ENCODE data around the gene HIGD1C.
"Not testable (repeated sequence)": the region's sequence is repeated elsewhere in the genome, so short reads cannot be mapped to it uniquely, and the experiment has no call there.

The HIGD1C gene

DNA sequence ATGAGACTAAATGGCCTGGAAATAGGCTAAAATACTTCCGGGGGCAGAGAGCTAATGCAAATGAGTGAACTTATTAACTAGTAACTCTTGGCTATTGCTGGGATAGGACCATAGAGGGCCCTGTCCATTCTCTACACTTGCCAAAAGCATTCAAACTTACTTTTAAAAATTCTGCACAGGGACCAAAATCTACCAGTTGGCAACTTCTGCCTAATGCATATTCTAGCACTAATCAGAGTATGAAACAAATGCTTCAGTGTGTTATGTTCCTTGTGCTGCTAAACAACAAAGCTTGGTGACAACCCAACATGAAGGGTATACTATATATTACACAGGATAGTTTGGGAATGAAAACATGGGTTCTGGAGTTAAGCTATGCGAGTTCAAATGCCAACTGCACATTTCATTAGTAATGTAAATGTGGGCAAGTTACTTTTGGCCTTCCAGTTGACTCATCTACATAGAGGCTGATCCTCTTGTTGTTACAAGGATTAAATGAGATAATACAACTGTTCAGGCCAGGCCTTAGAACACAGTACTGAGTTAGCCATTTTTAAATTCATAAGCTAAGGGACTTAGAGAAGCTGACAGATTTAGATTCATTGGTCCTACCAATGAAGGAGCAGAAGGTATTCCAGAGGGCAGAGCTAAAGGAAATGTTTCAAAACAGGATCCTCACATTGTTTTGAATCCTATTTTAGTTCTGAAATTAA is 32.4 kb downstream of the HIGD1C start:
- no peak for DNase-seq (ENCODE audit: low spot score)

- DNase-seq (ENCODE audit: low spot score), result no peak
Measured at GRCh38 chr12:50985322-50985721, 33.0 kb downstream of the HIGD1C start.

DNA sequence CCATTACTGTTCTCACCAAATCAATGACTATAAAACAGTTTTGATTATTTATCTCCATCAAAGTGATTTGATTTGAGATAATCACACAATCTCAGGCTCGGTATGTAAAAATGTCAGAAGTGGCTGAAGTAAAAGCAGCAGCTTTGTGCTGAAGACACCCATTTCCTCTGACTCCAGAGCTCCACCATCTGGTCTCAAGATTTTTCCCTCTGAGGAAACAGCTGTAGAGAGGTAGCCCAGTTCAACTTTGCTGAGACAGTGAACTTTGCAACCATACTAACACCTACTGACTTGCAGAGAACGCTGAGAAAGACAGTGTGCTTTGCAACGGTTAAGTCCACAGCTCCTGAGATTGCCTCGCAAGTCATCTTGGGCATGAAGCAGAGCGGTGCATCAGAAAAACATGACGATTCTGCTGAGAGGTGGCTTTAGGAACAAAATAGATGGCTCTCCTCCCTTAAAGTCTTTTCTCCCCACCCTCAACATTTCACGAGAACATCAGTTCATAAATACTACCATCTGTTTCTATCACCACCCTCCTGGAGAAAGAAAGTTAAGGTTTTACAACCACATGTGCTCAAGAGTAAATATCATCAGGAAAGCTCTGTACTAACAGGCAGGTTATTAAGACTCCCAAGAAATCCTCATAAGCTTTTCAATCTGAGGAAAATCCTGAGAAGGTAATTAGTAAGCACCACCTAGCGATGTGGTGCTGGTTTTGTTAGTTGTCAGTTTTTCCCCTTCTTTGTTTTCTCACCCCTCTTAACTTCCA is 34.8 kb downstream of the HIGD1C start:
- DNase-seq (ENCODE audit: low spot score), result peak; percentile 47

DNA sequence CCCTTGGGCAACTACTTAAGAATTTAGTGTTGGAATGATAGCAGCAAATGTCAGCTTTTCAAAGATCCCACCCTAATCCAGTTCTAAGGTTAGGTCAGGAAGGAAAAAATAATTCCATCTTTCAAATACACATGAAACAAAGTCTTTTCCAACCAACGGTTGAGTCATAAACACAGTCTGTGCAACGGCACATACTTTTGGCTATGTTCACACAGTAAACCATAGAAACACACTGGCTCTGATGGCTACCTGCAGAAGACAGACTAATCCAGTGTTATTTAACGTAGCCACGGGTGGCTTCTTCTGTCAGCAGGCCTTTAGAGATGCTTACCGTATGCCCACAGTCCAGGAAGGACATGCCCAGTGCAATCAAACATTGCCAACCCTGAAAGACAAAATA is 35.7 kb downstream of the HIGD1C start:
- DNase-seq (ENCODE audit: low spot score), result no peak

DNA sequence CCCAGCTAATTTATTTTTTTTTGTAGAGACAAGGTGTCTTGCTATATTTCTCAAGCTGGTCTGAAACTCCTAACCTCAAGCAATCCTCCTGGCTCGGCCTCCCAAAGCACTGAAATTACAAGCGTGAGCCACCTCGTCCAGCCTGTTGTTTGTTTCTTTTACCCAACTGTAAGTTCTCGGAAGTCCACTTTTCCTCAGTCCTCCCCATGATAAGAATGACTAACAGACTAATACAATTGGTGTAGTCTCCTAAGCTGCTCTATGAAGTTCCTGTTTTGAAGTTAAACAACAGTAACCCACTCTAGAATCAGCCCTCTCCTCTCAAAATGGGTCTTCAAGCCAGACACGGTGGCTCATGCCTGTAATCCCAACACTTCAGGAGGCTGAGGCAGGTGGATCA is 36.5 kb downstream of the HIGD1C start:
- no peak for DNase-seq (ENCODE audit: low spot score)

DNA sequence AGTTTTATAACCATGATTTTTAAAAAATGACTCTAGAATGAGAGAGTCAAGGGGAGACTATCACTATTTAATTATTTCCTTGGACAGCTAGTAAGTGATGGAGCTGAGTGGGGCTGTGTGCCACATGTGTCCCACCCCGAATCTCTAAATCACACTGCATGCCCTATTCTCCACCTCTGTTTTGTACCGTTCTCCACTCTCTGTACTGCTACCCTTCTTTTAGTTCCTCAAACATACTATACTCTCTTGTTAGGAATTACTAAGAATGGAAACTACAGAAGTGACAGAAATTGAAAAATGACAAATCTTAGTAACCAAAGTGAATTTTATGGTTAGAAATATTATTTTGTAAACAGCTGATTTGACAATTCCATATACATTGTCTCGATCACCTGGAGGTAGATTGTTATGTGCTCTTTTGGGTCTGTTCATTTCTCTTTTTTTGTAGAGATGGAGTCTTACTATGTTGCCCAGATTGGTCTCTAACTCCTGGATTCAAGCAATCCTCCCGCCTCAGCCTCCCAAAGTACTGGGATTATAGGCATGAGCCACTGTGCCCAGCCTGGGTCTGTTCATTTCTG is 37.9 kb downstream of the HIGD1C start:
- no peak for DNase-seq (ENCODE audit: low spot score)

- DNase-seq (ENCODE audit: low spot score), result no peak
Measured at GRCh38 chr12:50990791-50991190, 38.4 kb downstream of the HIGD1C start.

DNA sequence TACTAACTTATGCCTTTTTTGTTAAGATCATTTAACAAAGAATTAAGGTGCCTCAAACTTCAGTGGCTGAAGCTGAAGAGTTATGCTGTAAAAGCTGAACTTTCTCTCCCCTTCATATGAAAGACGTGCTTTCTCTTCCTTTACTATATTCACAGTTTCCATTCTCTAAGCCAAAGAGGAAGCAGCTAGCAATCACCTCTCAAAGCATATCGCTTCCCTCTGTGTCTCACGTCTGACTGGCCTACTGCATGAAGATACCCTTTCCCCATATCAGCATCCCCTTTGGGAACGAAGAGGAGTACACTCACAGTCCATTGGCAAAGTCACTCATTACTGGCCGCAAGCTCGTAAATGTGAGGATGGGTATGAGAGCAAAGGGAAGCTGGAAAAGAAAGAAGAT is 38.9 kb downstream of the HIGD1C start:
- no peak for DNase-seq (ENCODE audit: low spot score)

DNA sequence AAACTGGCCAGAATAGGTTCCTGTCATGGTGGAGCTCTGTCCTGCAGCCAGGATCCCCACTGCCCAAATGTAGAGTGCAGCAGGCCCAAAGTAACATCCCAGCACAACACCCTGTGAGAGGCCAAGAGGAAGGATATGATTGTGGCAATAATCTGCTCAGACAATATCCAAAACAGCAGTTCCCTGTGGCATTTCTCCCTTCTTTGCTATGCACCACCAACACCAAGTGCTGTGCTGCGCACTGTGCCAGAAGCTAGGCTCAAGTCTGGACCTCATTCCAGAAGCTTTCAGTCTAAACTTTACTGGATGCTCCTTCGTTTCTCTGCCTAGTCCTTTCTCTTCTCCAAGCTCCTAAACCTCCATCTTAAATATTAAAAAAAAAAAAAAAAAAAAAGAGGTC is 40.5 kb downstream of the HIGD1C start:
- no peak for DNase-seq (ENCODE audit: low spot score)

GRCh38 chr12:50999093-50999492 is 46.7 kb downstream of the HIGD1C start:
- DNase-seq (ENCODE audit: low spot score), result no peak

DNA sequence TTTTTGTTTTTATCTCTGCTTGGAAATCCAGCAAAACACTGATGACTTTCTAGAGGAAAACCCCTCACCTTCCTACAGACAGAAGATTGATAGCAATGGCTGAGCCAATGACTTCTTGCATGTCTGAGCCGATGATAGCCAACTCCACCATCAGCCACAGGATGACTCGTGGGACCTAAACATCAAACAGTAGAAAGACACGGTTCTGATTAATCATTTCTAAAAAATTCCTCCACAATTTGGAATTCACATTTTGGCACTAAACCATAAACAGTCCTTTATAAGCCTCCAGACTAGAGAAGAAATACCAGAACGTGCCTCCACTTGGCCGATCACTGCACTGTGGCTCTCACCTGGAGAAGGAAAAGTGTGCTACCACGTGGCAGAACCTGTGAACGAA is 47.9 kb downstream of the HIGD1C start:
- no peak for DNase-seq (ENCODE audit: low spot score)

DNA sequence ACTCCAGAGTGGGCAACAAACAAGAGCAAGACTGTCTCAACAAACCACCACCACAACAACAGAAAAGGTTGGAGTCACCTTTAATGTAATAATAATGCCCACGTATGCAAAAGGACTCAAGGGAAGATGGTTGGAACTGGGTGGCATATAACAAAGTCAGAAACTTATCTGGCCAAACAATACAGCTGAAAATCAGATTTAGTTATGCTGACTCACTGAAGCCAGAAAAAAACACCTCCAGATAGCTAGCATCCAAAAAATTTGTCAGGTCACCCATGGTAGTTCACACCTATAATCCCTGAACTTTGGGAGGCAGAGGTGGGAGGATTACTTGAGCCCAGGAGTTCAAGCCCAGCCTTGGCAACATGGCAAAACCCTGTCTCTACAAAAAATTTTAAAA is 49.5 kb downstream of the HIGD1C start:
- no peak for DNase-seq (ENCODE audit: low spot score)

DNA sequence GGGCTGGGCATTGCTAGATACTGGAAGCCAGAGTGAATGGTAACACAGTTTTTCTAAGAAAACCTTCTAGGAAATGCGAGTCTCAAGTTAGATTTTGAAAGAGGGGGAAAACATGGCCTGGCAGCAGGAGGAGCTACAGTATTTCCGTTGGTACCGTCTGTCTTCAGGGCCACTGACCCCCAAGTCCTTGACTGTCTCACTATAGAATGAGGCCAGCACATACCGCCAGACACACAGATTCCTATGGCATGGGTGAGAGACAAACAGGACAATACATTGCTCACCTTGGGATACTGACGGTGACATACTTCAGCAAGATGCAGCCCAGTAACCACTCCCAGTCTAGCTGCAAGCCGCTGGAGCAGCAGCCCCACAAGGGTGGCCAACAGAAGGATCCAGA is 52.2 kb downstream of the HIGD1C start:
- no peak for DNase-seq (ENCODE audit: low spot score)

GRCh38 chr12:51005030-51005429 is 52.7 kb downstream of the HIGD1C start:
- no peak for DNase-seq (ENCODE audit: low spot score)

- peak; percentile 18 for DNase-seq (ENCODE audit: low spot score)
Measured at GRCh38 chr12:51005671-51006070, 53.3 kb downstream of the HIGD1C start.

- DNase-seq (ENCODE audit: low spot score), result no peak
Measured at GRCh38 chr12:51008329-51009055, 56.1 kb downstream of the HIGD1C start.

GRCh38 chr12:51009056-51009440 is 56.7 kb downstream of the HIGD1C start:
- DNase-seq (ENCODE audit: low spot score), result no peak

GRCh38 chr12:51011955-51012354 is 59.6 kb downstream of the HIGD1C start:
- DNase-seq (ENCODE audit: low spot score), result no peak

DNA sequence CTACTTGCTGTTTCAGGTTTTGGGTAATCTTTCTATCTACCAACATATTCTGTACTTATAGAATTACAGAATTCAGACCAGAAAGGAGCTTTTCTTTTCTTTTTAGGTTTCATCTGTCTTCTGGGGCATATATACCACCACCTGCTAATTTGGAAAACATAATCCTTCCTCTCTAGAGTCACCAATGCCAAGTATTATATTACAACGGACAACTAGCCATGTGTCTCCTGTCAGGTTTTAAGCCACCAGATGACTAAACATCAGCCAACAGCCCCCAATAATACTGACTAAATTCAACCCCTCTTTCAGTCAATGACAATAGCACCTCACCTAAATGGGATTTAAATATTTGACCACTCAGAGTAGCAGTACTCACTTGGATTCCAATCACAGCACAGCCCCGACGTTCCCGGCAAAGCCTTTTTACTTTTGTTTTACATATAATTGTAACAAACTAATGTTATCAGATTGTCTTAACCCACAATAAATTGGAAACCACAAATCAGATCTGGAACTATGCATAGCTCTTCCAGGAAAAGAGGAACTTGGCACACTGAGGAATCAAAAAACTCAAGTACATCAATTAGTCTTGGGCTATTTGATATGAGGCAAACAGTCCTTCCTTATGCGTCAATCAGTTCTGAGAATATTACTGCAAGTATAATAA is 60.4 kb downstream of the HIGD1C start:
- DNase-seq (ENCODE audit: low spot score), result no peak

DNA sequence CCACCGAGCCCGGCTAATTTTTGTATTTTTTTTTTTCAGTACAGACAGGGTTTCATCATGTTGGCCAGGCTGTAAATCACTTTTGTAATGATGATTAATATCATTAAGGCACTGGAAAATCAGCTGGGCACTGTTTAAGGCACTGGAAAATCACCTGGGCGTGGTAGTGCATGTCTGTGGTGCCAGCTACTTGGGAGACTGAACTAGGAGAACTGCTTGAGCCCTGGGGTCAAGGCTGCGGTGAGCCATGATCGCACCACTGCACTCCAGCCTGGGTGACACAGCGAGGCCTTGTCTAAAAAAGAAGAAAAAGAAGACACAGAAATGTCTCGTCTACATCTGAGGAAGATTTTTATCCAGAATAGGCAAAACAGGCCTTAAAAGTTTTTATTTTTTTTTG is 61.1 kb downstream of the HIGD1C start:
- DNase-seq (ENCODE audit: low spot score), result no peak

DNA sequence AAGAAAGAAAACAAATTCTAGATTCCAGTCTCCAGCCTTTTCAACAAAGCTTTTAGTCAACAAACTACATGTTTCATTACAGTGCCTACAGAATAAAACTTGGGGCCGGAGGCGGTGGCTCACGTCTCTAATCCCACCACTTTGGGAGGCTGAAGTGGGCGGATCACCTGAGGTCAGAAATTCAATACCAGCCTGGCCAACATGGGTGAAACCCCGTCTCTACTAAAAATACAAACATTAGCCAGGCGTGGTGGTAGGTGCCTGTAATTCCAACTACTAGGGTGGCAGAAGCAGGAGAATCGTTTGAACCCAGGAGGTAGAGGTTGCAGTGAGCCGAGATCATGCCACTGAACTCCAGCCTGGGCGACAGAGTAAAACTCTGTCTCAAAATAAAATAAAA is 62.1 kb downstream of the HIGD1C start:
- not testable (repeated sequence) for DNase-seq (ENCODE audit: low spot score)

GRCh38 chr12:51017452-51017851 is 65.1 kb downstream of the HIGD1C start:
- DNase-seq (ENCODE audit: low spot score), result no peak

Measured in LoVo (cell line).